HG02970 (cell line): ENCODE data around the gene ARHGEF10L.

Experiments used
- ATAC-seq: cut with Tn5 transposase; IDR thresholded peaks from one replicate; pipeline ENCODE4 v1.9.1; 2021; ENCODE audit warnings: mild to moderate bottlenecking, moderate library complexity, moderate number of reproducible peaks; ENCODE audit not compliant: unreplicated experiment, low FRiP score

ARHGEF10L gene

DNA sequence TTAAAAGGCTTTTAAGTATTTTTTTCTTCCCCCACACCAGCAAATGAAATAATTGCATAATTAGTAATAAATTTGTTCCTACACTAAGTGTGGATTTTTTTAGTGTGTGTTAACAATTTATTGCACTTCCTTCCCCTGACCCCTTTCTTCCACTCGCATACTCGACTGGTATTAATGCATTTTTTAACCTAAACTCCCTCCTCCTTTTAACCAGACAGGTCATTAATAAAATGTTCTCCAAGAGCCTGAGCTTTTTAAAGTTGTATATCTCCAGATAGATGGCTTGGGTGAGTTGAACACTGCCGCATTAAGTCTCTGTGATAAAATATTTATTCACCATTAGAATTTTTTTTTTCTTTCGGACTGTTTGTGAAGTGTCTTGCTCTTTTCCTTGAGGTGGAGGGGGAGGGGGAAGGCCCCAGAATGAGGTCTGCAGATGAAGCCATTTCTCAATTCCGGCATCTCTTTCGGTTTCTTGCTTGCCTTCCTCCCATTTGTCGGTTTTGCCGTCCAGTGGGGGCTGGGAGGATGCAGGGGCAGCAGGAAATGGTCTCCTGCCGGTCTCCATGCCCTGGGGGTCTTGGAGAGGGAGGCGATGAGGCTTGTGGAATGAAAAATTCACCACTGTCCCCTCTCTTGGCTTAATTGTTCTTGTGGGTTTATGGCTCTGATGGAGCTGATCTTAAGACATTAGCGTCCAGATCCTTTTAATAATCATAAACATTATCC, 151.6 kb downstream of the ARHGEF10L start:
- no peak for ATAC-seq

GRCh38 chr1:17692645-17693044, 153.1 kb downstream of the ARHGEF10L start:
- ATAC-seq = no peak

GRCh38 chr1:17696417-17697301, 157.2 kb downstream of the ARHGEF10L start:
- no peak for ATAC-seq

- ATAC-seq = no peak
Measured at GRCh38 chr1:17697458-17697857, 158.0 kb downstream of the ARHGEF10L start.

- no peak for ATAC-seq
Measured at GRCh38 chr1:17699581-17699980, 160.1 kb downstream of the ARHGEF10L start.

DNA sequence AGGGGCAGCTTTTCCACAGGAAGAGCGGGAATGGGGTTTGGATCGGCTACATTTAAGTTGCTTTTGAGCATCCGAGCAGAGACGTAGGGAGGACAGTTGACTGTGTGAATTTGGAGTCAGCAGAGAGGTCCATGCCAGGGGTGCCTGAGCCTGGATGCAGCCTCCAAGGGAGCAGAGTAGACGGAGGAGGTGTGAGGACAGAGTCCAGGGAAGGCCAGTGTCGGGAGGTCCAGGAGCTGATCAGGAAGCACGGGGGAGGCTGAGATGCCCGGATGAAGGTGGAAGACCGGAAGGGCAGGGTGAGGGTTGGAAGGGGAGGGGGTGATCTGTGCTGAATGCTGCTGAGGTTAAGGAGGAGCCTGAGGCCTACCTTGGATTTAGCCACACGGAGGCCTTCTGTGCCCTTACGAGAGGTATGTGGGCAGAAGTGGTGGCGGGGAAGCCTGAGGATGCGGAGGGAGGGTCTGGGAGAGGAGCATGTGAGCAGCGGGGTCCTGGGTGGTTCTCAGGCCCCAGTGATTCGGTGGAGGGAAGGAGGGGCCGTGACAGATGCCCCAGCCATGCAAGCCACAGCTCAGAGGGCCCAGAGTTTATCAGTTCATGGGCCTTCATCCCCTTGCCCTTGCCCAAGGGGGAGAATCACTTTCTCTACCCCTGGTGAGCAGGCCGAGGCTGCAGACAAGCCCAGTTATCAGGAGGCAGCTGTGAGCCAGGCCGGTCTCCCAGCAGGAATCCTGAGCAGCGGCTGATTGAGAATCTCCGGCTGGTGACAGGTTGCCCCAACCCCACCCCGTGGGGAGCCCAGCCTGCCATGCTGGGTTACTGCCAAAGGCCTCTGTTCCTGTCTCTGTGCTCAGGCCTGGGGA, 161.7 kb downstream of the ARHGEF10L start:
- no peak for ATAC-seq

DNA sequence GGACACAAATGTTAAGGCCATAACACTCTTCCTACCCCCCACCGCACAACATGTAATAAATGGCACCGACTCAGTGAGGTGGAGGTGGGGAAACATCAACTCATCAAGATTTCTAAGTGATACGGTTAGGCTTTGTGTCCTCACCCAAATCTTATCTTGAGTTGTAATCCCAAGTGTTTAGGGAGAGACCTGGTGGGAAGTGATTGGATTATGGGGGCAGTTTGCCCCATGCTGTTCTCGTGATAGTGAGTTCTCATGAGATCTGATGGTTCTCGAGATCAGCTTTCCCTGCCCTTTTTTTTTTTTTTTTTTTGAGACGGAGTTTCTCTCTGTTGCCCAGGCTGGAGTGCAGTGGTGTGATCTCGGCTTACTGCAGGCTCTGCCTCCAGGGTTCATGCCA, 164.7 kb downstream of the ARHGEF10L start:
- ATAC-seq = no peak

GRCh38 chr1:17706445-17706844, 166.9 kb downstream of the ARHGEF10L start:
- ATAC-seq = no peak

GRCh38 chr1:17709981-17710380, 170.5 kb downstream of the ARHGEF10L start:
- ATAC-seq = no peak

DNA sequence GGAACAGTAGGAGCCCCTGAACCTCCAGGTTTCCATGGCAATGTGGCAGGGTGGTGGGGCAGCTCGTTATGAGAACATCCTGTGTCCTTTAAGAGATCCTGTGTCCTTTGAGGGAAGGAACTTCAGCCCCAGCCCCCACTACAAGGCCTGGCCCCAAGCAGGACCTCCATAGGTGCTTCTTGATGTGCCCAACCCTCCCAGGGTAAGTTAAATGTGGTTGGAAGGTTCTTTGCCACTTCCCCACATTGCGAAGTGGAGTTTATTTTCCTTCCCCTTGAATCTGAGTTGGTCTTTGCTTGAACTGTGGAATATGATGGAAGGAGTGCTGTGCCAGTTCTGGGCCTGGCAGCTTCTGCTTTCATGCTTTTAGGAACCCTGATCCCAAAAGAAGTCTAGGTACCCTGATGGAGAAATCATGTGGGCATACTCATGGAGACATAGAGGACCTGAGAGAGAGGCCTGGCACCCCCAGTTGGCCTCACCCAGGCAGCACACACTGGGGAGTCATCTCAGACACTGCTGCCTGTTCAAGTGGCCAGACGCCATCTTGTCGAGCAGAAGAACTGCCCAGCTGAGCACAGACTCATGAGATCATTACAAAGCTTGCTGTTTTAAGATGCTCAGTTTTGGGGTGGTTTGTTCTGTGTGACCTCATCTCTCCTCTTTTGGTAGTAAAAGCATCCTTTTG, 171.5 kb downstream of the ARHGEF10L start:
- no peak for ATAC-seq

DNA sequence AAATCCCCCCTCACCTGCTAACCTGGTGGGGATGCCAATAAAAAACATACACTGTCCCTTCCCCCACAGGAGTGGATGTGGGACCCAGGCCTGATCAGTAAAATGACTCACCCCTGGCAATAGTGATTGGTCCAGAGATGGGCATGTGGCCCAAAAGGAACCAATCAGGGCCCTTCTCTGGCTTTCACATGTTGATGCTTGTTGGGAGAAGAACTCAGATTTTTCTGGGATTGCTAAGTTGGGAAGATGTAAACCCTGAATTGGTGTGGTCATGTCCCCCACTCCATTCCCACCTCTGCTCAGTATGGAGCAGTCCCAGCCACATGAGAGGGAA, 172.0 kb downstream of the ARHGEF10L start:
- ATAC-seq = no peak

GRCh38 chr1:17711941-17712340, 172.4 kb downstream of the ARHGEF10L start:
- ATAC-seq = no peak

DNA sequence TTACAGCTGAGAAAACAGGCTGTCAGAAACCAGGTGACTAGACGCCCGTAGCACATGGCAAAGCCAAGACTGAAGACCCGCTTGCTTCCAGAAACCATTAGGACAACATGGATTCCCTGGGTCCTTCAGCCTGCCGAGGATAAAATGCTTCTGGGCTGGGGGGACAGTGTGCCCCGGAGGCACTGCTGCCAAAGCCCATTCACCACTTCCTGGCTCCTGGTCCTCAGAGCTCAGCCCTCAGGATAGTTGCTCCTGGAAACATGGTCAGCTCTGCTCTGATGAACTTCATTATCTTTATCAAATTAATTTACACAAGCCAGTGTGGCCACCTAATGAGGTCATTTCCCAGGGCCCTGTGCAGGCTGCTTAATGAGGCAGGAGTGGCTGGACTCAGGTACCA, 174.5 kb downstream of the ARHGEF10L start:
- ATAC-seq = no peak

- no peak for ATAC-seq
Measured at GRCh38 chr1:17717594-17718535, 178.4 kb downstream of the ARHGEF10L start.

DNA sequence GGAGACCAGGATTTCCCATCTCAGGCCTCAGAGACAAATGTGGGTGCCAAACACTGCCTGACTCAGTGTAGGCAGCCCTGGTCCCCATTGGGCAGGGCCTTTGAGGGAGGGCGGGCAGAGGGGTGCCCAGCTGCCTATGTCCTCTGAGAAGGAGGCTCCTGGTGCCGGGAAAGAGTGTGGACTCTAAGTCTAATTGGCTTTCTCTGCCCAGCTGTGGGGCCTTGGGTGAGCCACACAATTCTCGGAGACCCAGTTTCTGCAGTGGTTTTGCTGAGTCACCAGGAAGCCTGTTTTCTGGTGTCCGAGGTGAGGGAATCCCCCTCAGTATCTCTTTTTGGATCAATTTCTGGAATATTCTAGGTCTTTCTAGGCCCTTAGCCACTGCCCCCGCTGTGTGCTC, 180.4 kb downstream of the ARHGEF10L start:
- ATAC-seq = no peak

DNA sequence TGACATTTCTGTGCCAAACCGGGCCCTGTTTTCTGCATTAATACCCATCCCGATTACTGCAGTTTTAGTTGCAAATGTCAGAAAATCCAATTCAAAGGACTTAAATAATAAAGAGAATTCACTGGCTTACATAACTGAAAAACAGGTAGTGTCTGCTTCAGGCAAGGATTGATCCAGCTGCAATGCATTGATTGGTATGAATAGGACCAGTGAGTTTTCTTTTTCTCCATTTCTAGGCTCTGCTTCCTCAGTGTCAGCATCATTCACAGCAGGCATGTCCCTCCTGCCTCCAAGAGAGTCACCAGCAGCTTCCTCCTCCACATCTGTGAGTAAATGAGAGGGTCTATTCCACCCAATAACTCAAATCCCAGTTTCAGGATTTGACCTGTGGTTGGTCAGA, 181.9 kb downstream of the ARHGEF10L start:
- ATAC-seq = no peak

- no peak for ATAC-seq
Measured at GRCh38 chr1:17723684-17724083, 184.2 kb downstream of the ARHGEF10L start.

- no peak for ATAC-seq
Measured at GRCh38 chr1:17724150-17724549, 184.7 kb downstream of the ARHGEF10L start.

- no peak for ATAC-seq
Measured at GRCh38 chr1:17725084-17725719, 185.7 kb downstream of the ARHGEF10L start.
